Stimulated activated CD8-positive, alpha-beta memory T cell treated with anti-CD3 and anti-CD28 coated beads, Interleukin-7, amount 100 ng/mL, for 24 hours (primary cell): ENCODE results near the gene PHACTR1.

Experiments
- DNase-seq: peaks from one replicate; pipeline ENCODE4 v3.0.0-alpha.2; 2020; ENCODE audit warnings: low read depth

The PHACTR1 gene

DNA sequence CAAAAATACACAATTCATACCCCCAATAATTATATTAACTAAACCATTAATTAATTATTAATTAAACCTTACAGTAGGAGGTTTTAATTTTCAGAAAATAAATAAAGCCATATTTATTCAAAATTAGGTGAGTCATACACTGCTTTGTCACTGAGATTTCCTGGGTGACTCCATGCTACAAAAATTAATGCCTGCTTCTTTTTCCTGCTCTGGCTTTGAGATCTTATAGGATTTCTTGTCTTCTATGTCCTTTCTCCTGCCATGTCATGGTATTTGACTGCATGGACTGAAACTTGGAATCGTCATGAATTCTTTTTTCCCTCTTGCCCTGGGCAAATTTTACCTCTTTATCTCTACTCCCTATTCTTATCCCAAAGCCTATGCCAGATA, 133.2 kb downstream of the PHACTR1 start:
- no peak for DNase-seq

DNA sequence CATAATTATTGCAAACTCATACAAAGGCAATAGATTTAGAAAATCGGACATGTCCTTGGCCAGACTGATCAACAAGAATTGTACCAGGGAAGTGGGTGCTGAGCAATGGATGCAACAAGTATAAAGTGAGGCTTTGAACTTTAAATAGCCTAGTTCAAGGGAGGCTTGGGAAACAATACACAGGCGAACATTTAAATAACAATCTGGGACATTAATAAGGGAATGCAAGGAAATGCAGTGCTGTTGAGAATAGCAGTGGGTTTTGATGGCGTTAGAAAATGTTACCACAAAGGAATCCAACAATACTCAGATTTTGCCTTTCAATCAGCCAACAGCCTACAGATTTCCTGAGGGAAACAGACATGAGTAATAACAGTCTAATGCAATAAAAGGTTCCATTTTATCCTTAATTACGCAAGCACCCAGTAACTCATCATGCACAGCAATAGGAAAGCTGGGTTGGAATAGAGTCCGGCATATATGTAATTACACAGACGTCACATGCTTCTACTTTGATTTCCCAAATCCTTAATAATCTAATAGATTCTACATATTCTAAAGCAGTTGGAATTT, 134.6 kb downstream of the PHACTR1 start:
- no peak for DNase-seq

DNA sequence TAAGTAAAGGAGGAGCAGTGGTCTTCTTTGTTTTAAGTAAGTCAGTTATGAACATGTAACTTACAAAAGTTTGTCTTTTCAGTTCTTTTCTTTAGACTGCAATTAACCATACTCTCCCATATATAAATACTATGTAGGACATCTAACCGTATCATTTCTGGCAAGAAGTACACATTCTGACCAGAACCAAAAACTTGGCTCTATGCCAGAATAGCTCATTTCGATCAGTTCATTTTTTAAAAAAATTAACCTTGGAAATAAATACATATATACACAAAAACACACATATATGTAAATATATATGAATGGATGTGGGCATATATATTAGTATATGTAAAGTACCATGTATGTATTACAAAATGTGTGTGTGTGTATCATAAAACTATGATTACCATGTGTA, 145.0 kb downstream of the PHACTR1 start:
- no peak for DNase-seq

DNA sequence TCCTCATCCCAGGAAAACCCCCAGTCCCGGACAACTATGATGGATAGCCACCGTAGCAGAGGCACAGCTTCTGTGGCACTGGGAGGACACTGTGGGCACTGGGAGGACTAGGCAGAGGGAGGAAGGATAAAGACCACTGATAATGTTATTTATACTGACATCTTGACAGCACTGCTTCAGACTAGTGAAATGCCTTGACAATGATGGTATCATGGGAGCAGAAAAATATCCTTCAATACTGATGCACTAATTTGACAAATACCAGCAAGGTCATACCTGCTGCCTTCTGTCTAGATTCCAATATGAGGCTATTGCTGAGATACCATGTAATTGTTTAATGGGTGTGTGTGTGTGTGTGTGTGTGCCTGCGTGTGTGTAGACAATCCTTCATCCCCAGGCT, 148.6 kb downstream of the PHACTR1 start:
- DNase-seq = no peak

DNA sequence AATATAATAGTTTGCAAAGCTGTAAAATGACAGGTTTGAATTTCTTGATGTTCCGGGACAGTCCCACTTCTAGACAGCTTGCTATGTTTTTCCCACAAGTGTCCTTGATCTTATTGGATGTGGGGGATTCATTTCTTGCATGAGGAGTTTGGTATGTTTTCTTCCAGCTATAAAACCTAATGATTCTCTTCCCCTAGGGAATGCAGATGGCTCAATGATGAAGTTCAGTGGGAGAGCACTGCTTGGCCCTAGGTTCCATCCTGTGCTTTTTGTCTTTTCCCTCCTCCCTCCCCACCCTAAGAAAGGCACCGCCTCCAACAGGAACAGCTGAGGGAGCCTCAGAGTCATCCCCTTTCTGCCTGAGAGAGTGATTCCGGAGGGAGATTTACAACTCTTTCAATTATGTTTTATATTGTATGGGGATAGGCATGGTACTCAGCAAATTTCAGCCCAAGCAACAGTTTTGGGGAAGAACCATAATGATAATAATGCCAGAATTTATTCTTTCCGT, 149.2 kb downstream of the PHACTR1 start:
- no peak for DNase-seq

DNA sequence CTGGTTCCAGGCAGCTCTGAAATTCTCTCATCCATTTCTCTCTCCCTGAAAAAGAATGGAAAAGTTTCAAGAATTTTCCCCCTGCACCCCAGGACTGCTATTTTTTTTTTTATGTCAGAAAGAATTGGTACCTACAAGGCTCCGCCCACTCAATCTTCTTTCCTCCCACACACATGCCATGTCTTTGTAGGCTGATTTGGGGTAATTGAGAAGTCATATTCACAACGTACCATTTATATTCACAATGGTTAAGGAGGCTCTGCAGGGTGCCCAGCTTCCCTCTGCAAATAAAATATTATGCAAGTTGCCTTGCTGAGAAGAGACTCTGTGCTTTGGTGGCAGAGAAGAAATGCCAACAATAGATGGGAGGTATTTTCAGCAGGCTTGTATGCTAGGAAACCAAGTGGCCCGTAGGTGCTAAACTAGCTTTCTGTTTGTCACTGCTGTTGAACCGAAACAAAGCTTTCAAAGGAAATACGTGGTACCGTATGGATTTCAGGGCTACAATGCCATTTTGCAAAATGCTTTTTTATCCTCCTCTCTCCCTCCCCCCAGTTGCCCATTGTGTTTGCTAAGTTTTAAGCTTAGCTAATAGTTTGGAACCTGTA, 150.0 kb downstream of the PHACTR1 start:
- DNase-seq = no peak

DNA sequence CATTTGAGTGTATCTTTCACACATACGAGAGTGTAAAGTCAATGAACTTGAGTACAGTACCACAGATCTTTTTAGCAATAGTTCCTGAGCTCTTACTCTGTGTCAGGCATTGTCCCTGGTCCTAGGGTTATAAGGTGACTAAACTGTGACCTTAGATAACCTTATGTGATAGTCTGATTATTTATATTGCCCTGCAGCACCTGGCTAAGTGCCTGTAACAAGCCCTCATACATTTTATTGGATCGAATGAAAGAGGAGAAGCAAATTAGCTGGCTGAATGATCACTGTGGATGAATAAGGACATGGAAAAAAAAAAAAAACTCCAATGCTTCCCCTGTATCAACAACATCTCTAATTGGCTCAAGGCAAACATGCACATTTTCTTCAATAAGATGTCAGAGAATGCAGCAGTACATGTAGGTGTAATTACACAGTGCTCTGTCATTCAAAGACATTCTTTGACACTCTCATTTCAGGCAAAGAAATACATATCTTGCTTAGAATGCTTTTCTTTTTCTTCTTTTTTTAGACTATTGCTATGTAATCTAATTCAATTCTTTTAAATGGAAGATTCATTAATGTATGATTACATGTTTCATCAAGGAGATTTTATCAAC, 153.4 kb downstream of the PHACTR1 start:
- DNase-seq = no peak

DNA sequence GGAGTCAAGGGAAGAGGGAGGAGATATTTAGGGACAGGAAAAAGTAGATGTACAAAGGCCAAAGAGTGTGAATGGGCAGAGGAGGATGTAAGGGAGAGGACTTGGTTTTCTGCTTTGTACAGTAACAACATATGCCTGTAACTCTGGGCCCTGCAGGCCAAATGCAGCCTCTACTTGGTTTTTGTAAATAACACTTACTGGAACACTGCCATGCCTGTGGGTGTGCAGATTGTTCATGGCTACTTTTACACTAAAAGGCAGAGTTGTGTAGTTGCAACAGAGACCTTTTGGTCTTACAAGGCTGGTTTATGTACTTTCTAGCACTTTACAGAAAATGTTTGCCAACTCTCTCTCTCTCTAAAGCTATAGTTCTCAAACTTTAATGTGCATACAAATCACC, 157.1 kb downstream of the PHACTR1 start:
- DNase-seq = no peak

DNA sequence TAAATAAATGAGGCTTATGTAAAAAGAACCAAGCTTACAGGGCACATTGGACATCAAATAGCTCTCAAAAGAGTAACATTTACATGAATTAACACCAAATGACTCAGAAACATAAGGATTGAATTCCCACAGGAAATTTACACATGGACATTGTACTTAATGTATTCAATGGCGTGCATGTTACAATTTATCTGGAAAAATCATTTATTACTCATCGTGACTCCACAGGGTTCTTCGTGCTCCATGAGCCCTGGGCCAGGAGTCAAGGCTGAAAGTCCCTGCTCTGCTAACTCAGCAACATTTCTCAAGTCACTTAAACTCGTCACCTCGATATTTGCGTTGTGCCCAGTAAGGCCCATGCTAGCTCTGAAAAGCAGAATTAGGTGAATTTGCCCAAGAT, 158.5 kb downstream of the PHACTR1 start:
- no peak for DNase-seq

DNA sequence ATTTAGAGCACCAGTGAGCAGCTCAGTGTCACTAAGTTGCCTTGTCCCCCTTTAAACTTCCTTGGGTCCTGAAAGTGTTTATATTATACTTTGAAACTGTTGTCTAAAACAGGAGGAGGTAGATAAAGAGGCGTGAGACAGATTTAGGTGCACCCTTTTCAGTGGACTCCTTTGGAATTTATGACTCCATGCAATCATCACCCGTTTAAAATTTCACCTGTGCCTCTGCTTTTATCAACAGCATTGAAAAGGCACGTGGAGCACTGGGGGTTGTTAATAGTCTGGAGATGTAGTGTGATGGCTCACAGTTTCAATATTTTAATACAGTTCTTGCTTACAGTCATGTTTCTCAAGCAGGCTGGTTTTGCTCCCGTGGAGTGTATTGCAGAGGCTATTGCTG, 162.2 kb downstream of the PHACTR1 start:
- no peak for DNase-seq

DNA sequence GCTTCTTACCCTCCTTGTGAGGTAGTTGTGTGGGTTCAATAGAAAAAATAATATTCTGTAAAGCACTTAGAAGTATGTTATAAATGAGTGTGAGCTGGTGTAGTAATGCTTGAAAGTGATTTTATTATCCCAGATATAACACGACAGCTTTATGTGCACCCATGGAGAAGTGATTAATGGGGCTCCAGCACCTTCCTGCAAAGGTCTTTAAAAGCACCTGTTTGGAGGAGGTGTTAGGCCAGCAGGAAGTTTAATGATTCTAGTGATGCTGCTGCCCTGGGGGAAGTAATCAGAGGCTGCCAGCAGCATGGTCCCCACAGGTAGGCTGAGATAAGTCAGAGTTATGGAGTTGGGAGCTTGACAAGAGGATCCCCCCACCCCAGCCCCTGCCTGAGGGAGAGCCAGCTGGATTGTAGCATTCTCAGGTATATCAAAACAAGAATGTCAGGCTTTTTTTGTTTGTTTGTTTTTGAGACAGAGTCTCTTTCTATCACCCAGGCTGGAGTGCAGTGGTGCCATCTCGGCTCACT, 166.3 kb downstream of the PHACTR1 start:
- no peak for DNase-seq

DNA sequence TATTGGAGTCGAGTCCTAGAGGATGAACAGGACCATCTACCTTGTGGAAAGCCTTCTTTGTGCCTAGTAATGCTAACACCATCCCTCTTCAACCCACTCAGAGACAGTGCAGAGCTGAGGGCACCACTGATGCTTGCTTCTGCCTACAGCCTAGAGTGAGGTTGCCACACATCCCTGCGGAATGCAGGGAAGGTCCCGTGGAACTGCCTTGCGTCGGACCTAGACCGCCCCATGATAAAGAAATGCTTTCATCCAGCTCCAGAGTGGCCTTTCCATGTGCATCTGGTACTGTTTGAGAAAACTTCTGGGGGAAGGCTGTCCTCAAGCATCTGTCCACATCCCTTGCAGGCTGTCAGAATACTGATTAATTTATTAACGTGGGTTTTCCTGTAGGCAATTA, 168.4 kb downstream of the PHACTR1 start:
- DNase-seq = no peak

DNA sequence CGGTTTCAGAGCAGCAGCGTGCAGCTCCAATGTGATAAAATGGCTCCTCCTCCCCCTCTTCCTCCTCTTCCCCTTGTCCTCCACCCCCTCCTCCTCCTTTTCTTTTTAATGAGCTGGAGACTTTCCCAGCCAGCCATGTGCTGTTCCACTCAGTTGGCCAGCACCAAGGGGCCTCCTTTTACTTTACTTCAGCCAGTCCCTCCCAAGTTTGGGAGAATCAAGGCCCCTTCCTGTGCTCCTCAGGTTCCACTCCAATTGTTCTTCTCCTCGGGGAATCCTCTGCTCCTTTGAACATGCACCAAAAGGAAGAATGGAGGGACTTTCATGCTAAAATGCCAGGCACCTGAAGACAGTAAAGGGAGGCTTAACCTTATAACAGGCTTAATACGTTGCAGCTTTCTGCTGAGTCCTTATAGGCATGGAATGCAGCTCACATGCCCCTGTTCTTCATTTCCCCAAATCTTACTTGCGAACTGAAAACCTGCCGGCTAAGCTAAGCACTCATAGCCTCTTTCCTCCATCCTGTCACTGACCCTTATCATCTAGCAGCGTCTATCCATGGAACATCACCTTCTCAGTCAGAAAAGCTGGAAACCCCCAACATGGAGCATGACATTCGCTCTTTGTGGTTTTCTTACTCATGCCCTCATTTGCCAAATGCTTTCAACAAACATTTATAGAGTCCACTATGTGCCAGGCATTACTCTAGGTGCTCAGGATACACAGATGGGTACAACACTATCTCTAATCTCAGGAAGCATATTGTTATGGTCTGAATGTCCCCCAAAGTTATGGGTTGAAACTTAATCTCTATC, 170.6 kb downstream of the PHACTR1 start:
- no peak for DNase-seq

DNA sequence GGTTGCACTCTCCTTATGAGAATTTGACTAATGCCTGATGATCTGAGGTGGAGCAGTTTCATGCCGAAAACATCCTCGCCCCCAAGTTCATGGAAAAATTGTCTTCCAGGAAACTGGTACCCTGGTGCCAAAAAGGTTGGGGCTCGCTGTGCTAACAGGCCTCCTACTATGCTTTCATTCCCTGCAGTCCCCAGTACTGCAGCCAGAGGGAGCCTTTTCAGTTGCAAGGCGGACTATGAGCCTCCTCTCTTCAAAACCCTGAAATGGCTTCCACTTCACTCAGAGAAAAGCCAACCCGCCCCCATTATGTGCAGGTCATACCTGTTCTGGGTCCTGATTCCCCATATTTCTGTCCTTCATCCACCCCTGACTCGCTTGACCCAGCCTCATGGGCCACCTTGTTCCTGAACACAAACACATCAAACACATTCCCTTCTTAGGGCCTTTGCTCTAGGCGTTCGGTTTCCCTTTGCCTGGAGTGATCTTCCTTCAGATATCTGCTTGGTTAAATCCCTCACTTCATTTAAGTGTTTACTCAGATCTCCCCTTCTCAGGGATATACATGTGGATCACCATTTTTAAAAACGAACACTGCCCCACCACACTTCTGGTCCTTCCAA, 173.7 kb downstream of the PHACTR1 start:
- no peak for DNase-seq

DNA sequence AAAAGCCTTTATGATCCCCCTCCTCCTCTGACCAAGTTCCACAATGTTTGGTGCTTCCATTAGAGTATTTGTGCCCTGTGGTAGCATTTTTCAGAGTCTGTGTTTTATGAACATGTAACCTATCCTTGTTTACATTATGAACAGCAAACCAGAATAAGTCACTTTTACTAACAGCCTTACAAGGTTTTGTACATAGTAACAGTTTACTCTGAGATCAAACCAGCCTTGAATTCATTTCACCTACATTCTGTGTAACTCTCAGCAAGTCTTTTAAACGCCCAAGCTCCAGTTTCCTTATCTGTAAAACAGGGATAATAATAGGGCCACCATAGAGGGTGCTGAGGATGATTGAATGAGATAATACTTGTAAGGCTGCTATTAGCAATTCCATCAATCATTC, 175.0 kb downstream of the PHACTR1 start:
- no peak for DNase-seq

DNA sequence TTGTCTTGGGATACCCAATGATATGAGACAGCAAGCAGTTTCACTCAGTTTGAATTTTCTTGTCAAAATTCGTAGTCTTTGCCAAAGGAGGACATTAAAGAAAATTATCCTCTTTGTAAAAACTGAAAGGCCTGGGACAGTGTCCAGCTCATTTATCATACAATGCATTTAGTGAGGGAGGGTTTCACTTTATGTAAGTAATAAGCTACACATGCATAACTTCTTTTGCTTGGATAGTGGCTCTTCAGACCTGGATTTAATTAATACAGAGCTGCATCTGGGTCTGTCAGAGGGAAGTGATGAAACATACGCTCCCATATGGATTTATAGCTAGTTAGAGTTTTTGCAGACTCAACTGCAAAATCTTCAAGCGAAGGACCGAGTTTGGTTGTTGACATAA, 175.6 kb downstream of the PHACTR1 start:
- no peak for DNase-seq

DNA sequence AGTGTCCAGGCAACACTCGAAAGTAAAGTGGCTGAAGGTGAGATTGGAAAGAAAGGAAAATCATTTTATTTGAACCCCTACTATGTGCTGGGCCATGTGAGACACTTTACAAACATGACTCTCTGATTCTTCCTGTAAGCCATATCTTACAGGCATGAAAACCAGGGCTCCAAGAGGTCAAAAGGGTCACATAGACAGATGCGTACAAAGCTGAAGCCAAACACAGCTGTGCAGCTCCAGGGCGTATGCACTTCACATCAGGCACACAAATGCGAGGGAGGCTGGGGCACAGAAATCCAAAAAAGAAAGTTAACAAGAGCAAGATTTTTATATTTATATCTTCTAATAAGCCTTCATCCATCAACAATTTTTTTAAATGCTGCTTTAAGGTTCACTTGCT, 176.5 kb downstream of the PHACTR1 start:
- DNase-seq = no peak

DNA sequence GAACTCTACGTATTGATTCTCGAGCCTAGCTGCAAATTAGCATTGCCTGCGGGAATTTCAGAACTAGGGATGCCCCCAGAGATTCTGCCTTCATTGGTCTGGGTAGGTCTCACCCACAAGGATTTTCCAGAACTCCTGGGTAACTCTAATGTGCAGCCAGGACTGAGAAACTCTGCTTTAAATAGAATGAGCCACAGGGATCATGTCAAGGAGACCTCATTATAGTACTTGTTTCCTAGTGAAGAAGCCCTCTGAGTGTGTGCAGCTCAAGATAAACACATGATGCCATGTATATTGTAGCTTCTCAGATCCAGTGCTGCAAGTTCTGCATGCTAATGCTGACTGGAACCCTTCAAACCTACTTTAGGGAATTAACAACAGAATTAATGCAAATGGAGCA, 179.2 kb downstream of the PHACTR1 start:
- no peak for DNase-seq

DNA sequence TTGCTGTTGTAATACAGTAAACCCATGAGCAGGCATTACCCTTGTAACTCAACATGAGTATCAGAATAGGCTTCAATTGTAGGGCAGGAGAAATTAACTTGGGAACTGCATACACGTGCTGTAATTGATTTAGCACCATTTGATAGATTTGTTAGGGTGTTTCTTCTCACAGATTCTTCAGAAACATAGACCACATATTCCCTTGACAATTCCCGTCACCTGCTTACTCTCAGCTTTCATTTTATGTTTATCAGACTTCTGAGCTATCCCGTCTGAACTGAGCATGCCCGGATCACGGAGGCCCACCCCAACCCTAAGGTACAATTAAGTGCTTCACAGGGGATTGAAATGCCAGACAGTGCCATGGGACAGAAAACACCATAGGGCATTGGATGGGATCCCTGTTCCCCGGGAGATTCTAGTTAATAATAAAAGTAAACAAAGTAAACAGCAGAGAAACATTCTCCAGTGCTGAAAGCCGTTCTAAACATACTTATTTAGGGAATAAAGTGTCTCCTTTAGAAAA, 179.7 kb downstream of the PHACTR1 start:
- DNase-seq = no peak

DNA sequence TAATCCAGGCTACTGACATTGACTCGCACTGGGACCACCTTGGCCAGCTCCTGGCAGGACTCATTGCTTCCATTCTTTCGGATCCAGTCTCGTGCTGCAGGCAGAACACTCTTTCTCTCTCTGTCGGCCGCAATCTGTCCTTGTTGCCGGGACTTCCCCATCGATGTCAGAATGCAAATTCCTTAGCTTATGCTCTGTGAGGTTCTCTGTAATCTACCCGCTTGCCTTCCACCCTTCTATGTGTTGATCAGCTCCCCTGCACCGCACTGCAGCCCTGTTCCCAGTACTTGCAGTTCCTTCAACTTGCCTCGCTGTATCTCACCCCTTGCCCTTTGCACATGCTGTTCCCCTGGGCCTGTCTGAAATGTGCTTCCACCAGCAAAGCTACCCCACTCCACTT, 182.0 kb downstream of the PHACTR1 start:
- DNase-seq = no peak

DNA sequence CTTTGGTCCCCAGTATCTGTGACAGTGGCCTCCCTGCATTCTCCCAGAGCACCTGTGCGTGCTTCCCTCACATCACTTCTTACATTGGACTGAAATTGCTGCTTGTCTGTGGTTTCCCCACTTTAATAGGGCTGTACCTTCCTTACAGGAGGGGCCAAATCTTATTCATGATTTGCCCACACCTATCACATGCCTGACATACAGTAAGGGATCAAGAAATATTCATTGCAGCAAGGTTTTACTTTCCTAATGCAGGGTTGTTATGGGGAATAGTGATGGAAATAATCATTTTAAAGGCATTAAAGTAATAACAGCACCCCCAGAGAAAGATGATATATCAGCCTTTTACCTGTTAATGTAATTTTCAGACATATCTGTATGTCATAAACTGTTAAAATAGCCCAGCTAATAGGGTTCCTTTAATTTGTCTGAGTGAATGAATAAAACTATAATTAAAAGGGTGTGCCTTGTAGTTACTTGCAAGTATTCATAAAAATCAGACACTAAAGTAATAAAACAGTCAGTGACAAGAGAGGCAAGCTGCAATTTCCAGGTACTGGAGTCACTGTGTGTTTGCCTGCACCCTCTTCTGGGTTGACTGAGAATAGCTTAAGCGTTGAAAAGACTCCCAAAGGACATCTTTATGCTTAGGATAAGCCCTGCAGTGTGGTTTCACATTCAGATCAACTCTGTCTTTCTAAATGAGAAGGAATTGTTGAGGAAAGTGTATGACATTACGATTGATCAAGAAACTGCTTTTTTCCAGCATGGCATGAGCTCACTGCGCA, 182.7 kb downstream of the PHACTR1 start:
- DNase-seq = no peak
